ENCODE data around the gene ECHDC3.

DNA sequence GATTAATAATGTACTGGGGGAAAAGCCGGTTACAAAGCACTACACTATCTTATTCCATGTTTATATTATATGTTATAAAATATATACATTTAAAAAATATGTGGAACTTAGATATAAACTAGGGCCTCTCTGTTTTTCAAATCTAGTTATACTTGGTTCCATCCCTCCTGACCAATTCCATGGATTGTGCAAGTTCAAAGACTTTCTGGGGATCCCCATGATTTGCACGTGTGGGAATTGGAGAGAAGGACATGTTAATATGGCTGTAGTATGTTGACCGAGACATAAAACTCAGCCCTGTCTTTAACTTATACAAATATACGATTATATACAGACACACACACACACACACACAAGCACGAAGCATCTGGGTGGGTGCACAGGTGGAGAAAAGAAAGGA is 18.8 kb upstream of the ECHDC3 start:
- TF ChIP-seq ZNF121 (tag by site-specific recombination; IDR thresholded peaks at IDR 0.05) = no peak
- TF ChIP-seq, protein P1, sequence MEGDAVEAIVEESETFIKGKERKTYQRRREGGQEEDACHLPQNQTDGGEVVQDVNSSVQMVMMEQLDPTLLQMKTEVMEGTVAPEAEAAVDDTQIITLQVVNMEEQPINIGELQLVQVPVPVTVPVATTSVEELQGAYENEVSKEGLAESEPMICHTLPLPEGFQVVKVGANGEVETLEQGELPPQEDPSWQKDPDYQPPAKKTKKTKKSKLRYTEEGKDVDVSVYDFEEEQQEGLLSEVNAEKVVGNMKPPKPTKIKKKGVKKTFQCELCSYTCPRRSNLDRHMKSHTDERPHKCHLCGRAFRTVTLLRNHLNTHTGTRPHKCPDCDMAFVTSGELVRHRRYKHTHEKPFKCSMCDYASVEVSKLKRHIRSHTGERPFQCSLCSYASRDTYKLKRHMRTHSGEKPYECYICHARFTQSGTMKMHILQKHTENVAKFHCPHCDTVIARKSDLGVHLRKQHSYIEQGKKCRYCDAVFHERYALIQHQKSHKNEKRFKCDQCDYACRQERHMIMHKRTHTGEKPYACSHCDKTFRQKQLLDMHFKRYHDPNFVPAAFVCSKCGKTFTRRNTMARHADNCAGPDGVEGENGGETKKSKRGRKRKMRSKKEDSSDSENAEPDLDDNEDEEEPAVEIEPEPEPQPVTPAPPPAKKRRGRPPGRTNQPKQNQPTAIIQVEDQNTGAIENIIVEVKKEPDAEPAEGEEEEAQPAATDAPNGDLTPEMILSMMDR (tag by site-specific recombination; IDR thresholded peaks at IDR 0.05) = no peak
- TF ChIP-seq ZNF169 (tag by site-specific recombination; IDR thresholded peaks at IDR 0.05) = no peak
- TF ChIP-seq ZNF423 (tag by site-specific recombination; IDR thresholded peaks at IDR 0.05) = no peak
- TF ChIP-seq WT1 (tag by site-specific recombination; IDR thresholded peaks at IDR 0.05) = no peak
- TF ChIP-seq ZBTB1 (tag by site-specific recombination; IDR thresholded peaks at IDR 0.05) = no peak
- TF ChIP-seq, protein P2, sequence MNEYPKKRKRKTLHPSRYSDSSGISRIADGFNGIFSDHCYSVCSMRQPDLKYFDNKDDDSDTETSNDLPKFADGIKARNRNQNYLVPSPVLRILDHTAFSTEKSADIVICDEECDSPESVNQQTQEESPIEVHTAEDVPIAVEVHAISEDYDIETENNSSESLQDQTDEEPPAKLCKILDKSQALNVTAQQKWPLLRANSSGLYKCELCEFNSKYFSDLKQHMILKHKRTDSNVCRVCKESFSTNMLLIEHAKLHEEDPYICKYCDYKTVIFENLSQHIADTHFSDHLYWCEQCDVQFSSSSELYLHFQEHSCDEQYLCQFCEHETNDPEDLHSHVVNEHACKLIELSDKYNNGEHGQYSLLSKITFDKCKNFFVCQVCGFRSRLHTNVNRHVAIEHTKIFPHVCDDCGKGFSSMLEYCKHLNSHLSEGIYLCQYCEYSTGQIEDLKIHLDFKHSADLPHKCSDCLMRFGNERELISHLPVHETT (tag by site-specific recombination; IDR thresholded peaks at IDR 0.05) = no peak
- TF ChIP-seq, protein P3, sequence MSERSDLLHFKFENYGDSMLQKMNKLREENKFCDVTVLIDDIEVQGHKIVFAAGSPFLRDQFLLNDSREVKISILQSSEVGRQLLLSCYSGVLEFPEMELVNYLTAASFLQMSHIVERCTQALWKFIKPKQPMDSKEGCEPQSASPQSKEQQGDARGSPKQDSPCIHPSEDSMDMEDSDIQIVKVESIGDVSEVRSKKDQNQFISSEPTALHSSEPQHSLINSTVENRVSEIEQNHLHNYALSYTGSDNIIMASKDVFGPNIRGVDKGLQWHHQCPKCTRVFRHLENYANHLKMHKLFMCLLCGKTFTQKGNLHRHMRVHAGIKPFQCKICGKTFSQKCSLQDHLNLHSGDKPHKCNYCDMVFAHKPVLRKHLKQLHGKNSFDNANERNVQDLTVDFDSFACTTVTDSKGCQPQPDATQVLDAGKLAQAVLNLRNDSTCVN (tag by site-specific recombination; optimal IDR thresholded peaks at IDR 0.05) = no peak
- TF ChIP-seq ZBTB20 (tag by site-specific recombination; IDR thresholded peaks at IDR 0.05) = no peak
- no peak for TF ChIP-seq SETDB1 (IDR thresholded peaks at IDR 0.05; ENCODE audit: insufficient read length, low read length)
- TF ChIP-seq ZNF624 (tag by site-specific recombination; IDR thresholded peaks at IDR 0.05) = no peak
- TF ChIP-seq, protein P4, sequence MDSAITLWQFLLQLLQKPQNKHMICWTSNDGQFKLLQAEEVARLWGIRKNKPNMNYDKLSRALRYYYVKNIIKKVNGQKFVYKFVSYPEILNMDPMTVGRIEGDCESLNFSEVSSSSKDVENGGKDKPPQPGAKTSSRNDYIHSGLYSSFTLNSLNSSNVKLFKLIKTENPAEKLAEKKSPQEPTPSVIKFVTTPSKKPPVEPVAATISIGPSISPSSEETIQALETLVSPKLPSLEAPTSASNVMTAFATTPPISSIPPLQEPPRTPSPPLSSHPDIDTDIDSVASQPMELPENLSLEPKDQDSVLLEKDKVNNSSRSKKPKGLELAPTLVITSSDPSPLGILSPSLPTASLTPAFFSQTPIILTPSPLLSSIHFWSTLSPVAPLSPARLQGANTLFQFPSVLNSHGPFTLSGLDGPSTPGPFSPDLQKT (IDR thresholded peaks at IDR 0.05; ENCODE audit: borderline replicate concordance, low read depth, low read length) = no peak

All from HEK293 (cell line).